Measurements from ENCODE around the gene CPED1. TPM values are rescaled to one million over a fixed set of nuclear protein-coding genes. Genes with fewer than 3 reads are reported as not detected.
"Not testable (repeated sequence)": the region's sequence is repeated elsewhere in the genome, so short reads cannot be mapped to it uniquely, and the experiment has no call there.

CPED1 gene
- total RNA-seq, 1 donor from 2014 or later: 48.7 TPM

DNA sequence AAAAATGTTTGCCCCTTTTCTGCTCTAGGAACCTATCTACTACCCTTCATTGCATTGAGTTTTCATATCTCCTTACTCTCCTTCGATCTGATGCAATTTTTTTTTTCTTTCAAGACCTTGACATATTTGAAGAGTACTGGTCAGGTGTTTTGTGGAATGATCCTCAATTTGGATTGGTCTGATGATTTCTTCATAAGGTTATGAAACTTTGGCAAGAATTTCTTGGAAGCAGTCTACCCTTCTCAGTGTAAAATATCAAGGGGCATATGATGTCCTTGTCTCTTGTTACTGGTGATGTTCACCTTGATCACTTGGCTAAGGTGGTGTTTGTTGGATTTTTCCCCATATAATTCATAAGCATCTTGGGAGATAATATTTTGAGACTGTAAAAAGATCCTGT, 64.7 kb downstream of the CPED1 start:
- intact Hi-C loops (cut with DNase I): no loop called here

DNA sequence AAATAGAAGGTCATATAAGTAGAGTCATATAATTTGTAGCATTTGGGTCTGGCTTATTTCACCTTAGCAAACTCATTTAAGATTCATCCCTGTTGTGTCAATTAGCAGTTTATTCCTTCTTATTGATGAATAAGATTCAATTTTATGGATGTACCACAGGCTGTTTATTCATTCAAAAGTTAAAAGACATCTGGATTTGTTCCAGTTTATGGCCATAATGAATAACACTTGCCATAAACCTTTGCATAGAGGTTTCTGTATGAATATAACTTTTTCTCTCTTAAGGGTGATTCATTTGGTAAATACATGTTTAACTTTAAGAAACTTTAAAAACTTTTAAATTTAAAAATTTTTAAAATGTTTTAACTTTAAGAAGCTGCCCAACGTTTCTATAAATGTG, 66.4 kb downstream of the CPED1 start:
- no peak for DNase-seq (ENCODE audit: low spot score)
- intact Hi-C loops (cut with DNase I): no loop called here

More for the DNA sequence above, 64.7 kb downstream of the CPED1 start:
- DNase-seq (ENCODE audit: low spot score): no peak

GRCh38 chr7:121057878-121058277, 69.4 kb downstream of the CPED1 start:
- intact Hi-C loops (cut with DNase I): no loop called here

DNA sequence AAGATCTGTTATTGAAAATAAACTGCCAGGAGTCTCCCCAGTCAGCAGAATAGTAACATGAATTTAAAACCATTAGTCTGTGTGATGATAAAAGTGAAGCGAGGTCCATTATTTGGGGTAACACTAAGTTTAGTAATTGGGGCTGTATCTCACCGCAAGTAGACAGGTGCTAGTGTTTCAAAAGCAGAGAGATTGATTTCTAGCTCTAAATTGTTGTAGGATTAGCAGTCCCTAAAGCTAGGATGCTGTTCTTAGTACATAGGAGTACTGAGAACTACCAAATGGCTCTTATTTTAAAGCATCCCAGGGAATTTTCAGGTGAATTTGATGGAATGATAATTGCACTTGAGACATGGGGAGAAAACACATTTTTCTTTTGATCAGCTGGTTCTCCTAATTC, 70.5 kb downstream of the CPED1 start:
- intact Hi-C loops (cut with DNase I): no loop called here

More at GRCh38 chr7:121057878-121058277, 69.4 kb downstream of the CPED1 start:
- DNase-seq (ENCODE audit: low spot score): no peak

DNA sequence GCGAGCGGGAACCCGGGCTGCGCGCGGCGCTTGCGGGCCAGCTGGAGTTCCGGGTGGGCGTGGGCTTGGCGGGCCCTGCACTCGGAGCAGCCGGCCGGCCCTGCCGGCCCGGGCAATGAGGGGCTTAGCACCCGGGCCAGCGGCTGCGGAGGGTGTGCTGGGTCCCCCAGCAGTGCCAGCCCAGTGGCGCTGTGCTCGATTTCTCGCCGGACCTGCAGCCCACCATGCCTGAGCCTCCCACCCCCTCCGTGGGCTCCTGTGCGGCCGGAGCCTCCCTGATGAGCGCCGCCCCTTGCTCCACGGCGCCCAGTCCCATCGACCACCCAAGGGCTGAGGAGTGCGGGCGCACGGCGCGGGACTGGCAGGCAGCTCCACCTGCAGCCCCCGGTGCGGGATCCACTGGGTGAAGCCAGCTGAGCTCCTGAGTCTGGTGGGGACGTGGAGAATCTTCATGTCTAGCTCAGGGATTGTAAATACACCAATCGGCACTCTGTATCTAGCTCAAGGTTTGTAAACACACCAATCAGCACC, 71.5 kb downstream of the CPED1 start:
- intact Hi-C loops (cut with DNase I); DNase-seq (ENCODE audit: low spot score): not testable (repeated sequence)

More for the DNA sequence above, 70.5 kb downstream of the CPED1 start:
- no peak for DNase-seq (ENCODE audit: low spot score)

DNA sequence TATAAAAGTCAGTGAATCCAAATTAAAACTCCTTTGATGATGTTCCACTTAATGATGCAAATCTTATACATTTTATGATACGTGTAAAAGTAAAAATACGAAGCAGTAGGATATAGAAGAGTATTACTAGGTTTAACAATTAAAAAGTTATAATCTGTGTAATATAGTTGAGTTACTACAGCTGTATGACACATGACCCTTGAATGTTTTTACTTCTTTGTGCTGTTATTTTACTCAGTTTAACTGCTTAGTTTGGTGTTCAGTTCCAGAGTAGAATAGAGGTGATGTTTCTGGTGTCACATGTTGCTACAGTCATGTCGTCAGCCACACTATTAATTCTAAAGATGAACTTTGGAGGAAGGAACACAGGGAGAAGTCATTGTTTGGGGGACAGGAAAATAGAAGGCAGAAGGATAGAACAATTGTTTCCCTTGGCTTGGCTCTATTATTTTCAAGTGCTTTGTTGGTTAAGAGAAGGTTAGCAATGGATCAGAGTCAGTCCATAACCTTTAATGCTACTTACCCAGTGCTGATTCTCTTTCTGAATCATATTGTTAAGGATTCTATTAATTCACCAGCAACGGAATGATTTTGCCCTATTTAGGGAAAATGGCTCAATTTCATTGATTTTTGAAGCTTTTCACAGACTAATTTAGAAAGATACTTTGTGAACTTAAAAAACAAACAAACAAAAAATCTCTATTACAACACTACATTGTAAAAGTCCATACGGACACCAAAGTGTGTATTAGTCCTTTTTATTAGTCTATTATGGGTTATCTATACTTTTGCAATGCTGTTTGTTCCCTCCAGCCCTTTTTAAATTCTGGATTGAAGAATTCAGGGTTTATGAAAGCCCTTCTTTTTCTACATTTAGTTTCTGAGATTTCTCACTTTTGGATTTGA, 73.4 kb downstream of the CPED1 start:
- intact Hi-C loops (cut with DNase I): no loop called here
- DNase-seq (ENCODE audit: low spot score): no peak

DNA sequence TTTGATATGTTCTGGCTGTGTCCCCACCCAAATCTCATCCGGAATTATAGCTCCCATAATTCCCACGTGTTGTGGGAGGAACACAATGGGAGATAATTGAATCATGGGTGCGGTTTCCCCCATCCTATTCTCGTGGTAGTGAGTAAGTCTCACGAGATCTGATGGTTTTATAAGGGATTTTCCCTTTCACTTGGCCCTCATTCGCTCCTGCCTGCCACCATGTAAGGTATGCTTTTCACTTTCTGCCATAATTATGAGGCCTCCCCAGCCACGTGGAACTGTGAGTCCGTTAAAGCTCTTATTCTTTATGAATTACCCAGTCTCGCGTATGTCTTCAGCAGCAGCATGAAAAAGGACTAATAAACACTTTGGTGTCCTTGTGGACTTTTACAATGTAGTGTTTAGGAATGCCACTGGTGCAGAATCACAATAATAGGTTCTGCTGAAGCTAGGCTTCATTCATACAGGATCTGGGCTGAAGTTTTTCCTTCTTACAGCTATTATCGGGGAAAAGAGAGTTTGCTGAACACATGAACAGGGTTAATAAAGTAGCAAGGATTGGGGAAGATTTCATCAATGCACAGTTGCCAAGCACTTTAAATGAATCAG, 74.3 kb downstream of the CPED1 start:
- no peak for DNase-seq (ENCODE audit: low spot score)
- intact Hi-C loops (cut with DNase I): no loop called here

DNA sequence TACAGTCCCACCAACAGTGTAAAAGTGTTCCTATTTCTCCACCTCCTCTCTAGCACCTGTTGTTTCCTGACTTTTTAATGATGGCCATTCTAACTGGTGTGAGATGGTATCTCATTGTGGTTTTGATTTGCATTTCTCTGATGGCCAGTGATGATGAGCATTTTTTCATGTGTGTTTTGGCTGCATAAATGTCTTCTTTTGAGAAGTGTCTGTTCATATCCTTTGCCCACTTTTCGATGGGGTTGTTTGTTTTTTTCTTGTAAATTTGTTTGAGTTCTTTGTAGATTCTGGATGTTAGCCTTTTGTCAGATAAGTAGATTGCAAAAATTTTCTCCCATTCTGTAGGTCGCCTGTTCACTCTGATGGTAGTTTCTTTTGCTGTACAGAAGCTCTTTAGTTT, 79.2 kb downstream of the CPED1 start:
- intact Hi-C loops (cut with DNase I); DNase-seq (ENCODE audit: low spot score): not testable (repeated sequence)

GRCh38 chr7:121069346-121070100, 81.0 kb downstream of the CPED1 start:
- DNase-seq (ENCODE audit: low spot score): no peak
- intact Hi-C loops (cut with DNase I): no loop called here

DNA sequence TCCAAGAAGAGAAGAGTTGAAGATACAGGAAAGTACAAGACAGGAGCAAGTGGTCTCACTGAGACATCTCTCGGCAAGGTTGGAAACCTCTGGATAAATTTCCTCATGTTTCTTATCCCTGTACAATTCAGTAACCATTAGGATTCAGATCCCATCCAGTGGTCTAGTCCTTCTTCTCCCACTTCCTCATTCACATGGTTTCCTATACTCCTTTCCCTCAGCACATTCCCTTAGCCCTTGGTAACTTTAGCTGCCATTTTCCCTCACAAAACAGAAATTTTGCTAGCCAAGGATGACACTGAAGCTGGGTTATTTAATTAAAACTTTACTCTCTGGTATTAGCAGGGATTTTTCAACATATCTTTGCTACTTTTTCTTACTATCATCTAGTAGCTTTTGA, 82.6 kb downstream of the CPED1 start:
- intact Hi-C loops (cut with DNase I): no loop called here
- DNase-seq (ENCODE audit: low spot score): no peak

GRCh38 chr7:121071662-121072061, 83.2 kb downstream of the CPED1 start:
- intact Hi-C loops (cut with DNase I): no loop called here
- DNase-seq (ENCODE audit: low spot score): no peak

DNA sequence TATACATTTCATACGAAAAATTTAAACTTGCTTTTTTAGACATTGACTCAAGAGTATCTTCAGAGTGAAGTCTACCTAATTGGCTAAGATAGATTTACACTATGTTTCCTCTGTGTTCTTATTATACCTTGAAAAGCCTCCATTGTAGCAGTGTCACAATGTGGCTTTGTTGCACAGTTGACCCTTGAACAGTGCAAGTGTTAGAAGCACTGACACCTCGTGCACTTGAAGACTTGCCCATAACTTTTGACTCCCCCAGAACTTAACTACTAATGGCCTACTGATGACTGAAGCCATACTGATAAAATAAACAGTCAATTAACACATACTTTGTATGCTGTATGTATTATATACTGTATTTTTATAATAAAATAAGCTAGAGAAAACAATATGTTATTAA, 84.3 kb downstream of the CPED1 start:
- intact Hi-C loops (cut with DNase I): no loop called here
- no peak for DNase-seq (ENCODE audit: low spot score)

GRCh38 chr7:121073463-121074099, 85.1 kb downstream of the CPED1 start:
- intact Hi-C loops (cut with DNase I): no loop called here
- DNase-seq (ENCODE audit: low spot score): no peak

- intact Hi-C loops (cut with DNase I); DNase-seq (ENCODE audit: low spot score): not testable (repeated sequence)
Measured at GRCh38 chr7:121075424-121075841, 86.9 kb downstream of the CPED1 start.

DNA sequence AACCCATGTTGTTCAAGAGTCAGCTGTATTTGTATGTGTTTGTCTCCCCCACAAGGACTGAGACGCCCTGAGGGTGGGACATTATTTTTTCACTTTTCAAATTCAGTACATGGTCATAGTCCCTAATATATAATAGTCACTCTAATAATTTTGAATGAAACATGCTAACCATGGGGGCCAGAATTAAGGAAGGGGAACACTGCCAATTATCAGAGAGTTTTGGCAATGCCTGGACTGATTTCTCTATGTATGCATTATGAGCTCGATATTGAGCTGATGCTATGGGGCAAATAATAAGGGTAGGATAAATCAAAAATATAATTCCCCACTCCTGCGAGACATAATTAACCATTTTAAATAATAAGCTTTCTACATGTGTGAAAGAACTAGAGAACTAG, 87.4 kb downstream of the CPED1 start:
- DNase-seq (ENCODE audit: low spot score): no peak
- intact Hi-C loops (cut with DNase I): no loop called here

DNA sequence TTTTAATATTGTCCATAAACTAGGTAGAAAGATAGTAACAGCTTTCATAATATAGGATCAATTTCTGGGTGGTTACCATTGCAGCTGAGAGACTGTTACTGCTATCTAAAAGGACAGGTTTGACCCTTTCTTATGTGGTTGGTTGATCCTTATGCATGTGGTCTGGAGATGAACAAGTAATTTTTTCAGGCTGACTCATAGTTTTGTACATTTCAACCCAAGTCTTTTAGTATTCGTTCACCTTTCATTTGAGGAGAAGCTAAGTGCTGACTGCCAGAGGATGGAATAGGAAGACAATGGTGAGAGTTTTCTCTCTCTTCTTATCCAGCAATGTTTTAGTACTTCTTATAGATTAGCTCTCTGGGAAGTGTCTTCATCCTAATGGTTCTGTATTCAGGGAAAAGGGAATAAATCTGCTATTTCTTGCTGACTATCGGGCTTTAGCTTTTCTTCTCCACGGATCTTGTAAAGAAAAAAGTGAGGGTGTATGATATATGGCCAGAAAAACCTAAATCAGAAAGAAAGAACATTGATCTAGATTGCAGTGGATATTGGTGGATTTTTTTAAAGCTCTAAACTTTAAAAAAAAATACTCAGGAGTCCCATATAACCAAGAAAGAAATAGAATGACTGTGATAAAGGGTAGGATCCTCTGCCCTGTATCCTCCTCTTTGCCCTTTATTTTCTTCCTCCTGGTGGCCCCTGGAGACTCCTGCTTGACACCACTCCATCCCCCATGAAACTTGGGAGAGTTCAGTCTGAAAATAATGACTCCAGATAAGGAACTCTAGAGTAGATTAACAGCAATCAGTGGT, 88.0 kb downstream of the CPED1 start:
- DNase-seq (ENCODE audit: low spot score): no peak
- intact Hi-C loops (cut with DNase I): no loop called here

DNA sequence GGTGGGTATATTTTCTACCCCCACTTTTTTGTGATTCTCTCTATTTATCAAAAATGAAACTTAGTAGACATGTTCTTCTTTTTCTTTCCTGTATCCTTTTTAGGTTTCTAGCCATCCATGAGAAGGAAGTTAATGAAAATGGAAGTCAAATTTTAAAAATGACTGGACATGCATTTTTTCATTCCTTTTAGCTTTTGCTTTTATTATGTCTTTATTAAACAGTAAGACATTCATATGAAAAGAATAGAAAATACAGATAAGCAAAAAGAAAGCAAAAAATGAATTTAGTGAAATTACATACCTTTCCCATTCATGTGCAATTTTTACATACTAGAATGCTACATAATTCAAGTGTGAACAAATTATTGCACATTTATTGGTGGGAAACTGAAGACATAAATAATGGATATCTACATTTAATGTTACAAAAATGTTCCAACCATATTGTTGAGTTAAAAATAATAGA, 88.7 kb downstream of the CPED1 start:
- intact Hi-C loops (cut with DNase I): no loop called here
- no peak for DNase-seq (ENCODE audit: low spot score)

- intact Hi-C loops (cut with DNase I): no loop called here
- DNase-seq (ENCODE audit: low spot score): no peak
Measured at GRCh38 chr7:121078701-121079227, 90.3 kb downstream of the CPED1 start.
